Cardiac septum (tissue), 1 donor: ENCODE results near the gene STS. TPM values are rescaled to one million over a fixed set of nuclear protein-coding genes. Genes with fewer than 3 reads are reported as not detected.

Experiments
- DNase-seq: peaks from one replicate; pipeline ENCODE4 v3.0.0-alpha.2; 2020; ENCODE audit warnings: low spot score
- intact Hi-C: fragments of 100-400 bp; cut with DNase I; formaldehyde crosslinking; loops from one replicate; pipeline ENCODE4 v1.14.0; 2022
- long read RNA-seq: library from polyadenylated mRNA; unstranded; transcript quantifications from one replicate; pipeline ENCODE4 v2.0.0, GENCODE V29; 2021
- total RNA-seq: library from RNA; stranded (reverse); fragmentation: NEBNext Ultra II Directional; extraction: Animal tissue kit (Norgen Biotek cat#: 25700); gene quantifications from one replicate; pipeline ENCODE4 v1.2.1, GENCODE V29; 2021
- donor health status: DM: no; HTN: no; CAD: no.

The STS gene
- 8.2 TPM for total RNA-seq
- long read RNA-seq, partial matches to known transcripts: 2 of 9 reads
- long read RNA-seq, other reads (novel, unspliced or antisense): 7 of 9 reads

GRCh38 chrX:7147413-7147977 lies at the start of gene STS:
TSS of gene STS (plus strand) at chrX:7147712. CDS start at chrX:7253200, 105,488 bp downstream.
- peak; percentile 76 for DNase-seq
- intact Hi-C loops: loop anchor here (5.0 kb wide), 1 partner anchor 780 kb away; the partner anchor contains the start of gene PNPLA4

- intact Hi-C loops: no loop called here
- no peak for DNase-seq
Observed at GRCh38 chrX:7100022-7100421, 47.5 kb upstream of the STS start.

- no peak for DNase-seq
- intact Hi-C loops: no loop called here
Observed at GRCh38 chrX:7102119-7102518, 45.4 kb upstream of the STS start.

- intact Hi-C loops: no loop called here
- no peak for DNase-seq
Observed at GRCh38 chrX:7106649-7107048, 40.9 kb upstream of the STS start.

- intact Hi-C loops: no loop called here
Observed at GRCh38 chrX:7108030-7108429, 39.5 kb upstream of the STS start.

GRCh38 chrX:7109049-7109531 lies 38.4 kb upstream of the STS start:
- no peak for DNase-seq
- intact Hi-C loops: no loop called here

More at GRCh38 chrX:7108030-7108429, 39.5 kb upstream of the STS start:
- DNase-seq: no peak

- DNase-seq: no peak
- intact Hi-C loops: no loop called here
Observed at GRCh38 chrX:7109838-7110793, 37.4 kb upstream of the STS start.

GRCh38 chrX:7110821-7111276 lies 36.7 kb upstream of the STS start:
- intact Hi-C loops: no loop called here
- no peak for DNase-seq

- intact Hi-C loops: no loop called here
- no peak for DNase-seq
Observed at GRCh38 chrX:7111518-7111917, 36.0 kb upstream of the STS start.

- intact Hi-C loops: no loop called here
- no peak for DNase-seq
Observed at GRCh38 chrX:7112071-7112470, 35.4 kb upstream of the STS start.

GRCh38 chrX:7115557-7115956 lies 32.0 kb upstream of the STS start:
- intact Hi-C loops: no loop called here
- DNase-seq: no peak

GRCh38 chrX:7116081-7116480 lies 31.4 kb upstream of the STS start:
- intact Hi-C loops: no loop called here
- no peak for DNase-seq

- DNase-seq: no peak
- intact Hi-C loops: no loop called here
Observed at GRCh38 chrX:7117587-7117986, 29.9 kb upstream of the STS start.

- no peak for DNase-seq
- intact Hi-C loops: no loop called here
Observed at GRCh38 chrX:7119950-7120877, 27.3 kb upstream of the STS start.

GRCh38 chrX:7120878-7121219 lies 26.7 kb upstream of the STS start:
- intact Hi-C loops: no loop called here
- DNase-seq: no peak

- intact Hi-C loops: no loop called here
- DNase-seq: no peak
Observed at GRCh38 chrX:7127056-7127455, 20.5 kb upstream of the STS start.

- intact Hi-C loops: no loop called here
- DNase-seq: no peak
Observed at GRCh38 chrX:7131621-7132020, 15.9 kb upstream of the STS start.

- no peak for DNase-seq
- intact Hi-C loops: no loop called here
Observed at GRCh38 chrX:7132335-7133049, 15.0 kb upstream of the STS start.

GRCh38 chrX:7133050-7133440 lies 14.5 kb upstream of the STS start:
- intact Hi-C loops: no loop called here
- no peak for DNase-seq
